ENCODE measurements around the gene BMP7.

BMP7 gene

GRCh38 chr20:57266291-57267157 lies at the start of gene BMP7:
Gene BMP7 (minus strand): TSS chr20:57266641. CDS start chr20:57266122, 519 bp downstream.
- H3K27ac ChIP-seq (ENCODE audit: low read depth, low read length) = no peak within 1 kb of the TSS
- no peaks in the 10 kb centered on the region for H3K36me3 ChIP-seq (ENCODE audit: insufficient read depth, low read length)
- no peaks in the 10 kb centered on the region for H3K79me2 ChIP-seq (ENCODE audit: control insufficient read depth, insufficient read depth, low read length, unreplicated experiment)
- H3K4me1 ChIP-seq (ENCODE audit: control insufficient read depth, insufficient read depth, low read length, unreplicated experiment) = no peaks in the 10 kb centered on the region
- H3K4me3 ChIP-seq (ENCODE audit: low read depth, low read length) = no peak within 1 kb of the TSS
- H2AFZ ChIP-seq (ENCODE audit: low read length, unreplicated experiment) = no peak within 1 kb of the TSS
- H3K27me3 ChIP-seq (ENCODE audit: insufficient read depth, low read length) = peaks cover 85% of the 10 kb centered on the region

- H3K36me3 ChIP-seq (ENCODE audit: insufficient read depth, low read length) = no peaks in the 10 kb centered on the region
- H3K79me2 ChIP-seq (ENCODE audit: control insufficient read depth, insufficient read depth, low read length, unreplicated experiment) = no peaks in the 10 kb centered on the region
- no peak overlapping the region for H3K27ac ChIP-seq (ENCODE audit: low read depth, low read length)
- no peak overlapping the region for H2AFZ ChIP-seq (ENCODE audit: low read length, unreplicated experiment)
- H3K27me3 ChIP-seq (ENCODE audit: insufficient read depth, low read length) = peaks cover 27% of the 10 kb centered on the region
- no peak overlapping the region for H3K4me3 ChIP-seq (ENCODE audit: low read depth, low read length)
- H3K4me1 ChIP-seq (ENCODE audit: control insufficient read depth, insufficient read depth, low read length, unreplicated experiment) = no peaks in the 10 kb centered on the region
These were observed 49.6 kb upstream of the BMP7 start for GRCh38 chr20:57315976-57316480.

GRCh38 chr20:57315083-57315975 lies 48.9 kb upstream of the BMP7 start:
- no peak overlapping the region for H2AFZ ChIP-seq (ENCODE audit: low read length, unreplicated experiment)
- no peaks in the 10 kb centered on the region for H3K79me2 ChIP-seq (ENCODE audit: control insufficient read depth, insufficient read depth, low read length, unreplicated experiment)
- H3K4me1 ChIP-seq (ENCODE audit: control insufficient read depth, insufficient read depth, low read length, unreplicated experiment) = no peaks in the 10 kb centered on the region
- H3K4me3 ChIP-seq (ENCODE audit: low read depth, low read length) = no peak overlapping the region
- no peaks in the 10 kb centered on the region for H3K36me3 ChIP-seq (ENCODE audit: insufficient read depth, low read length)
- no peak overlapping the region for H3K27ac ChIP-seq (ENCODE audit: low read depth, low read length)
- H3K27me3 ChIP-seq (ENCODE audit: insufficient read depth, low read length) = peaks cover 33% of the 10 kb centered on the region

GRCh38 chr20:57313951-57314350 lies 47.5 kb upstream of the BMP7 start:
- Histone ChIP-seq H3K36me3 (ENCODE audit: insufficient read depth, low read length) (no peaks in the 10 kb centered on the region), H3K79me2 (ENCODE audit: control insufficient read depth, insufficient read depth, low read length, unreplicated experiment) (no peaks in the 10 kb centered on the region), H3K27me3 (ENCODE audit: insufficient read depth, low read length) (peaks cover 46% of the 10 kb centered on the region), H3K4me3 (ENCODE audit: low read depth, low read length) (no peak overlapping the region), H3K27ac (ENCODE audit: low read depth, low read length) (no peak overlapping the region), H2AFZ (ENCODE audit: low read length, unreplicated experiment) (no peak overlapping the region), H3K4me1 (ENCODE audit: control insufficient read depth, insufficient read depth, low read length, unreplicated experiment) (no peaks in the 10 kb centered on the region)

- Histone ChIP-seq H3K27me3 (ENCODE audit: insufficient read depth, low read length) (peaks cover 54% of the 10 kb centered on the region), H3K4me3 (ENCODE audit: low read depth, low read length) (no peak overlapping the region), H3K36me3 (ENCODE audit: insufficient read depth, low read length) (no peaks in the 10 kb centered on the region), H3K27ac (ENCODE audit: low read depth, low read length) (no peak overlapping the region), H3K4me1 (ENCODE audit: control insufficient read depth, insufficient read depth, low read length, unreplicated experiment) (no peaks in the 10 kb centered on the region), H3K79me2 (ENCODE audit: control insufficient read depth, insufficient read depth, low read length, unreplicated experiment) (no peaks in the 10 kb centered on the region), H2AFZ (ENCODE audit: low read length, unreplicated experiment) (no peak overlapping the region)
These were observed 46.8 kb upstream of the BMP7 start for GRCh38 chr20:57313230-57313629.

- peaks cover 62% of the 10 kb centered on the region for H3K27me3 ChIP-seq (ENCODE audit: insufficient read depth, low read length)
- H3K27ac ChIP-seq (ENCODE audit: low read depth, low read length) = no peak overlapping the region
- H3K79me2 ChIP-seq (ENCODE audit: control insufficient read depth, insufficient read depth, low read length, unreplicated experiment) = no peaks in the 10 kb centered on the region
- no peak overlapping the region for H3K4me3 ChIP-seq (ENCODE audit: low read depth, low read length)
- no peaks in the 10 kb centered on the region for H3K36me3 ChIP-seq (ENCODE audit: insufficient read depth, low read length)
- H2AFZ ChIP-seq (ENCODE audit: low read length, unreplicated experiment) = no peak overlapping the region
- no peaks in the 10 kb centered on the region for H3K4me1 ChIP-seq (ENCODE audit: control insufficient read depth, insufficient read depth, low read length, unreplicated experiment)
These were observed 45.7 kb upstream of the BMP7 start for GRCh38 chr20:57312138-57312537.

GRCh38 chr20:57310821-57311514 lies 44.5 kb upstream of the BMP7 start:
- H3K36me3 ChIP-seq (ENCODE audit: insufficient read depth, low read length) = no peaks in the 10 kb centered on the region
- no peak overlapping the region for H2AFZ ChIP-seq (ENCODE audit: low read length, unreplicated experiment)
- H3K4me3 ChIP-seq (ENCODE audit: low read depth, low read length) = no peak overlapping the region
- H3K27ac ChIP-seq (ENCODE audit: low read depth, low read length) = no peak overlapping the region
- H3K27me3 ChIP-seq (ENCODE audit: insufficient read depth, low read length) = peaks cover 68% of the 10 kb centered on the region
- H3K79me2 ChIP-seq (ENCODE audit: control insufficient read depth, insufficient read depth, low read length, unreplicated experiment) = no peaks in the 10 kb centered on the region
- H3K4me1 ChIP-seq (ENCODE audit: control insufficient read depth, insufficient read depth, low read length, unreplicated experiment) = no peaks in the 10 kb centered on the region

- Histone ChIP-seq H3K36me3 (ENCODE audit: insufficient read depth, low read length) (no peaks in the 10 kb centered on the region), H3K4me1 (ENCODE audit: control insufficient read depth, insufficient read depth, low read length, unreplicated experiment) (no peaks in the 10 kb centered on the region), H3K4me3 (ENCODE audit: low read depth, low read length) (no peak overlapping the region), H3K79me2 (ENCODE audit: control insufficient read depth, insufficient read depth, low read length, unreplicated experiment) (no peaks in the 10 kb centered on the region), H2AFZ (ENCODE audit: low read length, unreplicated experiment) (no peak overlapping the region), H3K27me3 (ENCODE audit: insufficient read depth, low read length) (peaks cover 74% of the 10 kb centered on the region), H3K27ac (ENCODE audit: low read depth, low read length) (no peak overlapping the region)
These were observed 43.2 kb upstream of the BMP7 start for GRCh38 chr20:57309544-57310115.

GRCh38 chr20:57308451-57309271 lies 42.2 kb upstream of the BMP7 start:
- Histone ChIP-seq H3K79me2 (ENCODE audit: control insufficient read depth, insufficient read depth, low read length, unreplicated experiment) (no peaks in the 10 kb centered on the region), H3K27me3 (ENCODE audit: insufficient read depth, low read length) (peaks cover 70% of the 10 kb centered on the region), H3K4me1 (ENCODE audit: control insufficient read depth, insufficient read depth, low read length, unreplicated experiment) (no peaks in the 10 kb centered on the region), H3K27ac (ENCODE audit: low read depth, low read length) (no peak overlapping the region), H3K4me3 (ENCODE audit: low read depth, low read length) (no peak overlapping the region), H3K36me3 (ENCODE audit: insufficient read depth, low read length) (no peaks in the 10 kb centered on the region), H2AFZ (ENCODE audit: low read length, unreplicated experiment) (no peak overlapping the region)

Data from ACC112 (cell line).